ENCODE results near the gene GATC.

GATC gene

DNA sequence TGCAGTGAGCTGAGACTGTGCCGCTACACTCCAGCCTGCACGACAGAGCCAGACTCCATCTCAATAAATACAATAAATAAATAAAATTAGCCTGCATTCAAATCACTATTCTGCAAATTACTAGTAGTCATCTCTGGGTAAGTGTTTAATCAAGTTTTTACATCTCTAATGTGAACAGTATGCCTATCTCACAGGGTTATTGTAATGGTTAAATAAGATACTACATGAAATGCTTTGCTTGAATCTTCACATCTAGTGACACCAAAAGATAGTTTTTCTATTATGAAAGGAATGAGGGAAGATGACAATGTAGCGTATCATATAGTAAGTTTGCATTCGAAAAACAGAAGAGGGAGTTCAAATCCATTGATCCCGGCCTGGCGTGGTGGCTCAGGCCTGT lies 21.2 kb downstream of the GATC start:
- H2AK5ac ChIP-seq (ENCODE audit: low read length, severe bottlenecking): no peak overlapping the region
- H3K4me2 ChIP-seq (ENCODE audit: low read length, poor library complexity, severe bottlenecking): no peak overlapping the region
- H3K14ac ChIP-seq (ENCODE audit: low read length in 2 of 2): no peak overlapping the region
- no peak overlapping the region for H3K4ac ChIP-seq (ENCODE audit: low read depth in 1 of 2, low read length in 2 of 2)
- H2BK120ac ChIP-seq (ENCODE audit: low read depth, low read length): no peak overlapping the region
- no peak overlapping the region for H3K18ac ChIP-seq (ENCODE audit: low read depth in 1 of 2, low read length in 2 of 2)
- peak overlapping the region; percentile 92 for H3K9ac ChIP-seq (ENCODE audit: low read length)
- H3K23ac ChIP-seq (ENCODE audit: low read length in 2 of 2): no peak overlapping the region
- no peaks in the 10 kb centered on the region for H3K9me3 ChIP-seq (ENCODE audit: control insufficient read depth, low read length)
- peaks cover 17 to 45% of the 10 kb centered on the region in 2 experiments for H3K36me3 ChIP-seq (ENCODE audit: control insufficient read depth in 1 of 2, insufficient read depth in 2 of 2, low read depth in 1 of 2, low read length in 2 of 2)
- H3K4me1 ChIP-seq (ENCODE audit: control insufficient read depth, insufficient read depth, low read depth, low read length): peaks cover 12% of the 10 kb centered on the region
- H2BK12ac ChIP-seq (ENCODE audit: low read length in 2 of 2): no peak overlapping the region
- H2AFZ ChIP-seq (ENCODE audit: low read depth, low read length): no peak overlapping the region
- H2BK5ac ChIP-seq (ENCODE audit: low read depth, low read length, poor library complexity, severe bottlenecking): no peak overlapping the region
- H4K8ac ChIP-seq (ENCODE audit: low read length): no peak overlapping the region
- no peaks in the 10 kb centered on the region for H3K27me3 ChIP-seq (ENCODE audit: control insufficient read depth in 1 of 2, insufficient read depth in 1 of 2, low read length in 2 of 2)
- no peak overlapping the region for H3K27ac ChIP-seq (ENCODE audit: low read length, poor library complexity, severe bottlenecking)
- H2BK15ac ChIP-seq (ENCODE audit: low read depth, poor library complexity, severe bottlenecking): no peak overlapping the region
- peaks cover 15% of the 10 kb centered on the region for H3K79me1 ChIP-seq (replicated peaks; ENCODE audit: low read length, poor library complexity, severe bottlenecking)
- H3K4me3 ChIP-seq (ENCODE audit: insufficient read depth in 1 of 2, low read depth in 1 of 2, low read length in 2 of 2): peak overlapping the region in 1 of 2 experiments; percentile 93
- no peak for DNase-seq
- WGBS: 97% methylated on average over 5 of the region's 6 CpGs
- H4K91ac ChIP-seq (ENCODE audit: low read length): no peak overlapping the region

DNA sequence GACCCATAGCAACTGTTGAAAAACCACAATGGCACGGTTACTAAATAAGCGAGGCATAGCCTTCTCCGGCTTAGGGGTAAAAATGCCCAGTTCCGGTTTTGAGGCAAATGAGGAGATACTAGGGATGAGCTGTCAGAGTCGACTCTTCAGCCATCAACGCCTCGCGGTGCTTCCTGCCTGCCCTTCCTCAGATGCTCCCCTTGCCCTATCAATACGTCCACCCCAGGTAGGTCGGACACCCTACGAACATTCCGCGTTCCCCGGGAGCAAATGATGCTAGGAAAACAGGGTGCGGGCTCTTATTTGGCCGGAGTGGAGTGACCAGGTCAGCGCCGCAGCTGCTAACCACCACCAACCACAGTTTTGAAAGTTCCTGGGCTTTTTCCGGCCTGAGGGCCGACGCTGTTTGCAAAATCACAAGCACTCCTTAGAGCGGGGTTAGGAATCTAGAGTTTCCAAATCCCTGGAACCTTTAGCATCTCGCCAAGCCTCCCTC lies 22.1 kb downstream of the GATC start:
- WGBS: 3% methylated on average over 22 of the region's 23 CpGs
- H3K27me3 ChIP-seq (ENCODE audit: control insufficient read depth in 1 of 2, insufficient read depth in 1 of 2, low read length in 2 of 2): no peaks in the 10 kb centered on the region
- no peak overlapping the region for H2AK5ac ChIP-seq (ENCODE audit: low read length, severe bottlenecking)

GRCh38 chr12:120468821-120469449 lies 22.7 kb downstream of the GATC start:
- Histone ChIP-seq H3K18ac (ENCODE audit: low read depth in 1 of 2, low read length in 2 of 2) (peak overlapping the region; percentile 99 to 100), H4K8ac (ENCODE audit: low read length) (peak overlapping the region; percentile 99), H3K27me3 (ENCODE audit: control insufficient read depth in 1 of 2, insufficient read depth in 1 of 2, low read length in 2 of 2) (no peaks in the 10 kb centered on the region), H3K36me3 (ENCODE audit: control insufficient read depth in 1 of 2, insufficient read depth in 2 of 2, low read depth in 1 of 2, low read length in 2 of 2) (peaks cover 5 to 30% of the 10 kb centered on the region in 2 experiments), H3K4me1 (ENCODE audit: control insufficient read depth, insufficient read depth, low read depth, low read length) (peaks cover 12% of the 10 kb centered on the region), H3K9ac (ENCODE audit: low read length) (peak overlapping the region; percentile 92), H2BK12ac (ENCODE audit: low read length in 2 of 2) (peak overlapping the region; percentile 83 to 96), H3K14ac (ENCODE audit: low read length in 2 of 2) (peak overlapping the region; percentile 69 to 99), H3K23ac (ENCODE audit: low read length in 2 of 2) (peak overlapping the region; percentile 87 to 100), H2AK5ac (ENCODE audit: low read length, severe bottlenecking) (peak overlapping the region; percentile 55), H3K79me1 (replicated peaks; ENCODE audit: low read length, poor library complexity, severe bottlenecking) (peaks cover 15% of the 10 kb centered on the region), H3K4me2 (ENCODE audit: low read length, poor library complexity, severe bottlenecking) (peak overlapping the region; percentile 93), H2BK120ac (ENCODE audit: low read depth, low read length) (peak overlapping the region; percentile 93), H3K4me3 (ENCODE audit: insufficient read depth in 1 of 2, low read depth in 1 of 2, low read length in 2 of 2) (peak overlapping the region; percentile 93 to 100), H2BK15ac (ENCODE audit: low read depth, poor library complexity, severe bottlenecking) (peak overlapping the region; percentile 100), H2BK5ac (ENCODE audit: low read depth, low read length, poor library complexity, severe bottlenecking) (peak overlapping the region; percentile 87), H3K9me3 (ENCODE audit: control insufficient read depth, low read length) (no peaks in the 10 kb centered on the region), H3K27ac (ENCODE audit: low read length, poor library complexity, severe bottlenecking) (peak overlapping the region; percentile 93), H4K91ac (ENCODE audit: low read length) (peak overlapping the region; percentile 99), H3K4ac (ENCODE audit: low read depth in 1 of 2, low read length in 2 of 2) (peak overlapping the region; percentile 99), H2AFZ (ENCODE audit: low read depth, low read length) (peak overlapping the region; percentile 72)
- peak; percentile 29 for DNase-seq
- WGBS: under 1% methylated on average over 50 of the region's 57 CpGs

More for the DNA sequence above, 22.1 kb downstream of the GATC start:
- Histone ChIP-seq H3K23ac (ENCODE audit: low read length in 2 of 2) (peak overlapping the region in 1 of 2 experiments; percentile 66), H3K4ac (ENCODE audit: low read depth in 1 of 2, low read length in 2 of 2) (no peak overlapping the region), H3K27ac (ENCODE audit: low read length, poor library complexity, severe bottlenecking) (peak overlapping the region; percentile 78), H3K14ac (ENCODE audit: low read length in 2 of 2) (no peak overlapping the region), H2AFZ (ENCODE audit: low read depth, low read length) (no peak overlapping the region), H3K9ac (ENCODE audit: low read length) (peak overlapping the region; percentile 92), H4K91ac (ENCODE audit: low read length) (no peak overlapping the region), H2BK15ac (ENCODE audit: low read depth, poor library complexity, severe bottlenecking) (peak overlapping the region; percentile 38), H3K4me1 (ENCODE audit: control insufficient read depth, insufficient read depth, low read depth, low read length) (peaks cover 12% of the 10 kb centered on the region), H3K9me3 (ENCODE audit: control insufficient read depth, low read length) (no peaks in the 10 kb centered on the region), H2BK12ac (ENCODE audit: low read length in 2 of 2) (no peak overlapping the region), H2BK5ac (ENCODE audit: low read depth, low read length, poor library complexity, severe bottlenecking) (peak overlapping the region; percentile 66), H3K4me3 (ENCODE audit: insufficient read depth in 1 of 2, low read depth in 1 of 2, low read length in 2 of 2) (peak overlapping the region; percentile 93 to 100), H3K4me2 (ENCODE audit: low read length, poor library complexity, severe bottlenecking) (peak overlapping the region; percentile 93), H3K79me1 (replicated peaks; ENCODE audit: low read length, poor library complexity, severe bottlenecking) (peaks cover 17% of the 10 kb centered on the region), H3K36me3 (ENCODE audit: control insufficient read depth in 1 of 2, insufficient read depth in 2 of 2, low read depth in 1 of 2, low read length in 2 of 2) (peaks cover 10 to 36% of the 10 kb centered on the region in 2 experiments), H4K8ac (ENCODE audit: low read length) (peak overlapping the region; percentile 80), H2BK120ac (ENCODE audit: low read depth, low read length) (peak overlapping the region; percentile 93), H3K18ac (ENCODE audit: low read depth in 1 of 2, low read length in 2 of 2) (no peak overlapping the region)
- DNase-seq: peak; percentile 78

DNA sequence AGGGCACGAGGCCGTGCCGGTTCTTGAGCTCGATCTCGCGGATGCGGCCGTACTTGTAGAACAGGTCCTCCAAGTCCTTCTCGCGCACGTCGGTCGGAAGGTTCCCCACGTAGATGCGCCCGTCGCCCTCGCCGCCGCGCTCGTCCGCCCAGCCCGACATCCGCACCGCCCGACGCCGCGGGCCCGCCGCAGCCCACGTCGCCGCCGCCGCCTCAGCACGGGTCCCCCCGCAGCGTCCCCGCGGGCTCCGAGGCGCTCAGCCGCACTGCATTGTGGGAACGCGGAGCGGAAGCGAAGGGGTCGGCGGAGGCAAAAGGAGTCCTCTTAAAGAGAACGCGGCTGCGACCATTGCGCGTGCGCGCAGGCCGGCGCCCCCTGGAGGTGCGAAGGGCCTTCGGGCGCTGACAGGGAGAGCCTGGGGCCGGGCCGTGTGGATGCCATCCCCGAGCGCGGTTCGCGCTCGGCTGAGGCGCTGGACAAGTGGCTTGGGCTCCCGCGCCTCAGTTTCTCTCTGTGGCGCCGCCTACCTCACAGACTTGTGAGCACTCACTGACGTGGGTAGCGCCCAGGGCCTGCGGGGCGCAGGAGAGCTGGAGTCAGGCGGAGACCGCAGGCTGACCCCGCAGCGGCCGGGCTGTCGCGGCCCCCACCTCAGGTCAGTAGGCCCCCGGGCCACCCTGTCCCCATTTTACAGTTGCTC lies 23.4 kb downstream of the GATC start, which contains the start of gene SRSF9:
TSS of gene SRSF9 (minus strand) at position 299 of the 700 bp plus-strand sequence. CDS start at position 160, 139 bp downstream.
- Histone ChIP-seq H3K27ac (ENCODE audit: low read length, poor library complexity, severe bottlenecking) (peak within 1 kb of the TSS; percentile 93), H3K4me3 (ENCODE audit: insufficient read depth in 1 of 2, low read depth in 1 of 2, low read length in 2 of 2) (peak within 1 kb of the TSS; percentile 93 to 100), H3K27me3 (ENCODE audit: control insufficient read depth in 1 of 2, insufficient read depth in 1 of 2, low read length in 2 of 2) (no peaks in the 10 kb centered on the region), H2AK5ac (ENCODE audit: low read length, severe bottlenecking) (peak within 1 kb of the TSS; percentile 55), H2BK5ac (ENCODE audit: low read depth, low read length, poor library complexity, severe bottlenecking) (peak within 1 kb of the TSS; percentile 87), H3K36me3 (ENCODE audit: control insufficient read depth in 1 of 2, insufficient read depth in 2 of 2, low read depth in 1 of 2, low read length in 2 of 2) (peaks cover 4 to 24% of the 10 kb centered on the region in 2 experiments), H3K9ac (ENCODE audit: low read length) (peak within 1 kb of the TSS; percentile 92), H2AFZ (ENCODE audit: low read depth, low read length) (peak within 1 kb of the TSS; percentile 99), H2BK120ac (ENCODE audit: low read depth, low read length) (peak within 1 kb of the TSS; percentile 93), H3K18ac (ENCODE audit: low read depth in 1 of 2, low read length in 2 of 2) (peak within 1 kb of the TSS; percentile 99 to 100), H3K23ac (ENCODE audit: low read length in 2 of 2) (peak within 1 kb of the TSS; percentile 87 to 100), H2BK12ac (ENCODE audit: low read length in 2 of 2) (peak within 1 kb of the TSS; percentile 83 to 96), H3K79me1 (replicated peaks; ENCODE audit: low read length, poor library complexity, severe bottlenecking) (peaks cover 12% of the 10 kb centered on the region), H4K8ac (ENCODE audit: low read length) (peak within 1 kb of the TSS; percentile 99), H3K4me1 (ENCODE audit: control insufficient read depth, insufficient read depth, low read depth, low read length) (peaks cover 13% of the 10 kb centered on the region), H3K4me2 (ENCODE audit: low read length, poor library complexity, severe bottlenecking) (peak within 1 kb of the TSS; percentile 93), H3K14ac (ENCODE audit: low read length in 2 of 2) (peak within 1 kb of the TSS; percentile 69 to 99), H4K91ac (ENCODE audit: low read length) (peak within 1 kb of the TSS; percentile 99), H3K4ac (ENCODE audit: low read depth in 1 of 2, low read length in 2 of 2) (peak within 1 kb of the TSS; percentile 99), H2BK15ac (ENCODE audit: low read depth, poor library complexity, severe bottlenecking) (peak within 1 kb of the TSS; percentile 100), H3K9me3 (ENCODE audit: control insufficient read depth, low read length) (no peaks in the 10 kb centered on the region)
- WGBS: under 1% methylated on average over 65 of the region's 88 CpGs
- peak; percentile 97 for DNase-seq
